ENCODE results near the gene HEXB. TPM values are rescaled to one million over a fixed set of nuclear protein-coding genes. Genes with fewer than 3 reads are reported as not detected.

The HEXB gene
- total and polyA plus RNA-seq, 2 of the 13 experiments (the other 11 are each of a cell fraction or from before 2014, with no cell fraction given): 100 to 104 TPM

DNA sequence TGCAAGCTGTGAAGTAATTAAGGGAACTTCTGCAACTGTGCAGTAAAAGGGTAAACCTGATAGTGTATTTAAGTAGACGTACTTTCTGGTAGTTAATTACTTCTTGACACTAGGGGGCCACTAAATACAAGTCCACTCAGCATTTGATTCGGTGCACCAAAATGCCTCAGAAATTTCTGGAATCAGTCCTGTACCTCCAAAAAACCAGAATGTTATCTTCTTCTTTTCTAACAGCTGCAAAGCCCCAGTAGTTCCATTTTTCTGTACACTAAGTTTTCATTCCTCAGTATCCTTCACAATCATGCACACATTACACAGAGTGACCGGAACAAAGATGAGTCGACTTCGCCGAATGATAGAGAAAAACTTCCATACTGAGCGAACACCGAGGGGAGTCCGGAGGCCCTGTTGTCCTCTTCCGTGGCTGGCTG is 81.4 kb downstream of the HEXB start:
- intact Hi-C loops (cut with micrococcal nuclease; ENCODE audit: unreplicated experiment): loop anchor here (5.0 kb wide), 1 partner anchor 151 kb away; no protein-coding TSS in a partner anchor
- in situ Hi-C loops (cut with HindIII; ENCODE audit: extremely low pct_ligation_motif_present, low pct_unique_long_range_greater_than_20kb): loop anchor here (5.0 kb wide), 1 partner anchor 151 kb away; no protein-coding TSS in a partner anchor
- H3K27me3 ChIP-seq (ENCODE audit: control insufficient read depth in 1 of 2, insufficient read depth in 2 of 2, low read length in 2 of 2): no peaks in the 10 kb centered on the region; a peak in 1 of 5 replicates
- no peaks in the 10 kb centered on the region for H3K9me3 ChIP-seq (ENCODE audit: low read length)
- WGBS (ENCODE audit: low lambda C conversion rate): under 1% methylated on average over 8 of the region's 10 CpGs
- peak overlapping the region; percentile 64 for H3K27ac ChIP-seq (ENCODE audit: extremely low read length, insufficient read depth, low read length)
- H2AFZ ChIP-seq (ENCODE audit: low read length): peak overlapping the region; percentile 51
- H3K4me1 ChIP-seq (ENCODE audit: insufficient read depth, low read length): peaks cover 27% of the 10 kb centered on the region
- H4K20me1 ChIP-seq (ENCODE audit: insufficient read depth, low read length): no peaks in the 10 kb centered on the region
- FAIRE-seq: no peak
- ChIA-PET CTCF (ENCODE audit: low intra/inter-chr PET ratio, low total read pairs) (interaction anchor here (4.0 kb wide), 1 partner anchor 153 kb away, joined by 14 read pairs; no protein-coding TSS in a partner anchor), POLR2A (interaction anchor here (0.9 to 1.5 kb wide), 4 partner anchors 9 to 188 kb away, joined by 3 to 8 read pairs (median 4); no protein-coding TSS in a partner anchor)
- peak overlapping the region; percentile 83 for H3K9ac ChIP-seq (ENCODE audit: insufficient read depth, low read depth, low read length)
- H3K36me3 ChIP-seq (replicated peaks in 1 of 2; ENCODE audit: control insufficient read depth in 1 of 2, insufficient read depth in 2 of 2, low read length in 2 of 2): peaks cover 0 to 38% of the 10 kb centered on the region in 2 experiments; a peak in 3 of 5 replicates
- H3K4me3 ChIP-seq (replicated peaks in 1 of 3; ENCODE audit: insufficient read depth in 1 of 3, low read depth in 2 of 3, low read length in 3 of 3): peak overlapping the region; percentile 87 to 94 (median 93)
- peak overlapping the region; percentile 89 for H3K4me2 ChIP-seq (ENCODE audit: low read depth, low read length)
- peak; percentile 19 for DNase-seq (ENCODE audit: low spot score)
- peak; percentile 20 for ATAC-seq
- TSS peak; percentile 59 for BruUV-seq (replicated peaks)
- H3K79me2 ChIP-seq (ENCODE audit: insufficient read depth, low read length): peaks cover 49% of the 10 kb centered on the region
- TF ChIP-seq GFI1 (CRISPR knock-in tag; IDR thresholded peaks at IDR 0.05; ENCODE audit: borderline replicate concordance) (no peak), ZSCAN25 (CRISPR knock-in tag; IDR thresholded peaks at IDR 0.05) (no peak), ZNF292 (CRISPR knock-in tag; IDR thresholded peaks at IDR 0.05; ENCODE audit: borderline replicate concordance, low read depth) (no peak), TAF15 (IDR thresholded peaks at IDR 0.05; ENCODE audit: low read depth, low read length, poor library complexity, severe bottlenecking) (no peak), XRCC5 (optimal IDR thresholded peaks at IDR 0.05; ENCODE audit: low read length) (no peak), TBP (CRISPR knock-in tag; IDR thresholded peaks at IDR 0.05) (no peak), ZNF607 (CRISPR knock-in tag; IDR thresholded peaks at IDR 0.05; ENCODE audit: borderline replicate concordance) (no peak), STAT5B (CRISPR knock-in tag; IDR thresholded peaks at IDR 0.05) (no peak)
- TF ChIP-seq, protein P1, sequence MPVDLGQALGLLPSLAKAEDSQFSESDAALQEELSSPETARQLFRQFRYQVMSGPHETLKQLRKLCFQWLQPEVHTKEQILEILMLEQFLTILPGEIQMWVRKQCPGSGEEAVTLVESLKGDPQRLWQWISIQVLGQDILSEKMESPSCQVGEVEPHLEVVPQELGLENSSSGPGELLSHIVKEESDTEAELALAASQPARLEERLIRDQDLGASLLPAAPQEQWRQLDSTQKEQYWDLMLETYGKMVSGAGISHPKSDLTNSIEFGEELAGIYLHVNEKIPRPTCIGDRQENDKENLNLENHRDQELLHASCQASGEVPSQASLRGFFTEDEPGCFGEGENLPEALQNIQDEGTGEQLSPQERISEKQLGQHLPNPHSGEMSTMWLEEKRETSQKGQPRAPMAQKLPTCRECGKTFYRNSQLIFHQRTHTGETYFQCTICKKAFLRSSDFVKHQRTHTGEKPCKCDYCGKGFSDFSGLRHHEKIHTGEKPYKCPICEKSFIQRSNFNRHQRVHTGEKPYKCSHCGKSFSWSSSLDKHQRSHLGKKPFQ (CRISPR knock-in tag; IDR thresholded peaks at IDR 0.05; ENCODE audit: insufficient replicate concordance): peak; percentile 20
- TF ChIP-seq, protein P2, sequence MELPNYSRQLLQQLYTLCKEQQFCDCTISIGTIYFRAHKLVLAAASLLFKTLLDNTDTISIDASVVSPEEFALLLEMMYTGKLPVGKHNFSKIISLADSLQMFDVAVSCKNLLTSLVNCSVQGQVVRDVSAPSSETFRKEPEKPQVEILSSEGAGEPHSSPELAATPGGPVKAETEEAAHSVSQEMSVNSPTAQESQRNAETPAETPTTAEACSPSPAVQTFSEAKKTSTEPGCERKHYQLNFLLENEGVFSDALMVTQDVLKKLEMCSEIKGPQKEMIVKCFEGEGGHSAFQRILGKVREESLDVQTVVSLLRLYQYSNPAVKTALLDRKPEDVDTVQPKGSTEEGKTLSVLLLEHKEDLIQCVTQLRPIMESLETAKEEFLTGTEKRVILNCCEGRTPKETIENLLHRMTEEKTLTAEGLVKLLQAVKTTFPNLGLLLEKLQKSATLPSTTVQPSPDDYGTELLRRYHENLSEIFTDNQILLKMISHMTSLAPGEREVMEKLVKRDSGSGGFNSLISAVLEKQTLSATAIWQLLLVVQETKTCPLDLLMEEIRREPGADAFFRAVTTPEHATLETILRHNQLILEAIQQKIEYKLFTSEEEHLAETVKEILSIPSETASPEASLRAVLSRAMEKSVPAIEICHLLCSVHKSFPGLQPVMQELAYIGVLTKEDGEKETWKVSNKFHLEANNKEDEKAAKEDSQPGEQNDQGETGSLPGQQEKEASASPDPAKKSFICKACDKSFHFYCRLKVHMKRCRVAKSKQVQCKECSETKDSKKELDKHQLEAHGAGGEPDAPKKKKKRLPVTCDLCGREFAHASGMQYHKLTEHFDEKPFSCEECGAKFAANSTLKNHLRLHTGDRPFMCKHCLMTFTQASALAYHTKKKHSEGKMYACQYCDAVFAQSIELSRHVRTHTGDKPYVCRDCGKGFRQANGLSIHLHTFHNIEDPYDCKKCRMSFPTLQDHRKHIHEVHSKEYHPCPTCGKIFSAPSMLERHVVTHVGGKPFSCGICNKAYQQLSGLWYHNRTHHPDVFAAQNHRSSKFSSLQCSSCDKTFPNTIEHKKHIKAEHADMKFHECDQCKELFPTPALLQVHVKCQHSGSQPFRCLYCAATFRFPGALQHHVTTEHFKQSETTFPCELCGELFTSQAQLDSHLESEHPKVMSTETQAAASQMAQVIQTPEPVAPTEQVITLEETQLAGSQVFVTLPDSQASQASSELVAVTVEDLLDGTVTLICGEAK (IDR thresholded peaks at IDR 0.05): no peak
- TF ChIP-seq, protein P2 (CRISPR knock-in tag; IDR thresholded peaks at IDR 0.05): no peak
- TF ChIP-seq, protein P3, sequence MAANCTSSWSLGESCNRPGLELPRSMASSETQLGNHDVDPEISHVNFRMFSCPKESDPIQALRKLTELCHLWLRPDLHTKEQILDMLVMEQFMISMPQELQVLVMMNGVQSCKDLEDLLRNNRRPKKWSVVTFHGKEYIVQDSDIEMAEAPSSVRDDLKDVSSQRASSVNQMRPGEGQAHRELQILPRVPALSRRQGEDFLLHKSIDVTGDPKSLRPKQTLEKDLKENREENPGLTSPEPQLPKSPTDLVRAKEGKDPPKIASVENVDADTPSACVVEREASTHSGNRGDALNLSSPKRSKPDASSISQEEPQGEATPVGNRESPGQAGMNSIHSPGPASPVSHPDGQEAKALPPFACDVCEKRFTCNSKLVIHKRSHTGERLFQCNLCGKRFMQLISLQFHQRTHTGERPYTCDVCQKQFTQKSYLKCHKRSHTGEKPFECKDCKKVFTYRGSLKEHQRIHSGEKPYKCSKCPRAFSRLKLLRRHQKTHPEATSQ (CRISPR knock-in tag; IDR thresholded peaks at IDR 0.05; ENCODE audit: borderline replicate concordance): no peak

Measured in HepG2 (cell line).